ENCODE results near the gene UPF2. TPM values are rescaled to one million over a fixed set of nuclear protein-coding genes. Genes with fewer than 3 reads are reported as not detected.

Gene UPF2
- total and polyA plus RNA-seq, 2 of the 4 experiments (the other 2 are of a cell fraction): 9.2 to 14.3 TPM

GRCh38 chr10:12027539-12027938 is 15.1 kb downstream of the UPF2 start:
- Histone ChIP-seq H3K14ac (replicated peaks; ENCODE audit: low read depth, low read length) (no peak overlapping the region), H3K9me3 (ENCODE audit: control insufficient read depth, insufficient read depth, low read length) (no peaks in the 10 kb centered on the region), H3K79me1 (ENCODE audit: low read depth in 1 of 2, low read length in 2 of 2) (peaks cover 25 to 47% of the 10 kb centered on the region in 2 experiments), H3K56ac (ENCODE audit: extremely low read depth, insufficient read depth, low read length) (no peak overlapping the region), H3K18ac (ENCODE audit: low read depth, low read length) (no peak overlapping the region), H2BK120ac (ENCODE audit: low read depth, low read length) (no peak overlapping the region), H3K27ac (ENCODE audit: insufficient read depth, low read length) (no peak overlapping the region), H2BK15ac (ENCODE audit: low read depth, low read length) (no peak overlapping the region), H2BK5ac (ENCODE audit: low read depth, low read length, poor library complexity, severe bottlenecking) (no peak overlapping the region), H2AK9ac (replicated peaks; ENCODE audit: low read depth, low read length, poor library complexity) (no peak overlapping the region), H4K5ac (ENCODE audit: low read depth, low read length) (no peak overlapping the region), H3K23ac (ENCODE audit: low read depth, low read length) (no peak overlapping the region), H2BK20ac (ENCODE audit: low read depth, low read length) (no peak overlapping the region), H3K4ac (ENCODE audit: low read depth, low read length) (no peak overlapping the region), H3K4me2 (ENCODE audit: low read depth, low read length) (no peak overlapping the region), H2AFZ (replicated peaks; ENCODE audit: low read length, poor library complexity) (no peak overlapping the region), H3K9me1 (ENCODE audit: insufficient read depth, low read length) (no peaks in the 10 kb centered on the region), H3K27me3 (ENCODE audit: control insufficient read depth, insufficient read depth, low read length) (no peaks in the 10 kb centered on the region), H4K20me1 (ENCODE audit: insufficient read depth, low read length) (peaks cover 7% of the 10 kb centered on the region; the same call in 1 of the 2 replicates), H3K36me3 (ENCODE audit: control insufficient read depth, insufficient read depth, low read length) (peaks cover 10% of the 10 kb centered on the region), H3K4me3 (ENCODE audit: insufficient read depth, low read depth, low read length) (no peak overlapping the region), H2AK5ac (ENCODE audit: low read depth, low read length) (no peak overlapping the region), H3K4me1 (ENCODE audit: control insufficient read depth, insufficient read depth, low read length) (no peaks in the 10 kb centered on the region), H3K9ac (ENCODE audit: low read depth, low read length) (no peak overlapping the region), H4K8ac (ENCODE audit: low read depth in 2 of 2, low read length in 2 of 2) (no peak overlapping the region), H4K91ac (ENCODE audit: insufficient read depth, low read depth, low read length) (no peak overlapping the region)
- WGBS, 2 experiments (ENCODE audit: extremely low coverage in 2 of 2, insufficient read length in 1 of 2): 100% methylated on average over 2 of the region's 2 CpGs; no CpG with 5 or more reads in 1 of the 2 experiments
- intact Hi-C loops (cut with micrococcal nuclease): no loop called here
- BruUV-seq (replicated peaks): no TSS peak
- DNase-seq (no peak), ATAC-seq (ENCODE audit: low read depth) (no peak)
- ChIA-PET CTCF (no interaction called here), POLR2A (ENCODE audit: unreplicated experiment) (no interaction called here)
- dilution Hi-C loops (cut with HindIII; ENCODE audit: low sequenced_read_pairs, unreplicated experiment): no loop called here
- in situ Hi-C loops (cut with MboI; ENCODE audit: low sequenced_read_pairs): no loop called here
- TF ChIP-seq FOS (IDR thresholded peaks at IDR 0.05; ENCODE audit: low read depth, low read length): no peak
- TF ChIP-seq CHD1 (IDR thresholded peaks at IDR 0.05; ENCODE audit: low read depth, low read length): no peak
- no peak for TF ChIP-seq SMC3 (IDR thresholded peaks at IDR 0.05; ENCODE audit: low read depth, low read length)
- no peak for TF ChIP-seq MAZ (IDR thresholded peaks at IDR 0.05; ENCODE audit: borderline replicate concordance, low read depth, low read length)
- no peak for TF ChIP-seq NFE2L2 (IDR thresholded peaks at IDR 0.05; ENCODE audit: low read depth, low read length)
- TF ChIP-seq, protein P1, sequence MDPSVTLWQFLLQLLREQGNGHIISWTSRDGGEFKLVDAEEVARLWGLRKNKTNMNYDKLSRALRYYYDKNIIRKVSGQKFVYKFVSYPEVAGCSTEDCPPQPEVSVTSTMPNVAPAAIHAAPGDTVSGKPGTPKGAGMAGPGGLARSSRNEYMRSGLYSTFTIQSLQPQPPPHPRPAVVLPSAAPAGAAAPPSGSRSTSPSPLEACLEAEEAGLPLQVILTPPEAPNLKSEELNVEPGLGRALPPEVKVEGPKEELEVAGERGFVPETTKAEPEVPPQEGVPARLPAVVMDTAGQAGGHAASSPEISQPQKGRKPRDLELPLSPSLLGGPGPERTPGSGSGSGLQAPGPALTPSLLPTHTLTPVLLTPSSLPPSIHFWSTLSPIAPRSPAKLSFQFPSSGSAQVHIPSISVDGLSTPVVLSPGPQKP (IDR thresholded peaks at IDR 0.05; ENCODE audit: borderline replicate concordance, low read depth, low read length): no peak
- TF ChIP-seq RAD21 (IDR thresholded peaks at IDR 0.05; ENCODE audit: low read length): no peak
- TF ChIP-seq CEBPB (IDR thresholded peaks at IDR 0.05; ENCODE audit: low read depth, low read length): no peak
- TF ChIP-seq MAFK (IDR thresholded peaks at IDR 0.05; ENCODE audit: low read depth, low read length): no peak
- TF ChIP-seq RFX5 (IDR thresholded peaks at IDR 0.05; ENCODE audit: low read depth, low read length): no peak
- no peak for TF ChIP-seq RCOR1 (IDR thresholded peaks at IDR 0.05; ENCODE audit: insufficient replicate concordance, low read length)
- no peak for TF ChIP-seq CTCF (conservative IDR thresholded peaks at IDR 0.05; ENCODE audit: low read depth, low read length)
- TF ChIP-seq, protein P2, sequence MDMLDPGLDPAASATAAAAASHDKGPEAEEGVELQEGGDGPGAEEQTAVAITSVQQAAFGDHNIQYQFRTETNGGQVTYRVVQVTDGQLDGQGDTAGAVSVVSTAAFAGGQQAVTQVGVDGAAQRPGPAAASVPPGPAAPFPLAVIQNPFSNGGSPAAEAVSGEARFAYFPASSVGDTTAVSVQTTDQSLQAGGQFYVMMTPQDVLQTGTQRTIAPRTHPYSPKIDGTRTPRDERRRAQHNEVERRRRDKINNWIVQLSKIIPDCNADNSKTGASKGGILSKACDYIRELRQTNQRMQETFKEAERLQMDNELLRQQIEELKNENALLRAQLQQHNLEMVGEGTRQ (IDR thresholded peaks at IDR 0.05; ENCODE audit: low read depth, low read length): no peak
- no peak for TF ChIP-seq BHLHE40 (IDR thresholded peaks at IDR 0.05; ENCODE audit: low read depth, low read length)
- TF ChIP-seq POLR2A (IDR thresholded peaks at IDR 0.05; ENCODE audit: low read depth, low read length): no peak
- no peak for TF ChIP-seq MXI1 (IDR thresholded peaks at IDR 0.05; ENCODE audit: borderline replicate concordance, low read depth, low read length)
